Progenitor cell of endocrine pancreas (in vitro differentiated cells): Measurements from ENCODE around the gene FANCF. TPM values are rescaled to one million over a fixed set of nuclear protein-coding genes. Genes with fewer than 3 reads are reported as not detected.
"Not testable (repeated sequence)": the region's sequence is repeated elsewhere in the genome, so short reads cannot be mapped to it uniquely, and the experiment has no call there.

Source experiments
- DNase-seq: peaks from one replicate; pipeline ENCODE4 v3.0.0; 2021; ENCODE audit warnings: low spot score; ENCODE audit not compliant: unreplicated experiment
- H3K27ac Mint-ChIP-seq: 2 replicates; pipeline ENCODE4 v1.8.0; 2021; ENCODE audit warnings: mild to moderate bottlenecking, moderate library complexity, mixed read lengths
- H3K27me3 Mint-ChIP-seq: 2 replicates; pipeline ENCODE4 v1.8.0; 2021; ENCODE audit warnings: mixed read lengths
- H3K36me3 Mint-ChIP-seq: 2 replicates; pipeline ENCODE4 v1.8.0; 2022; ENCODE audit warnings: mixed read lengths; ENCODE audit not compliant: insufficient read depth
- H3K4me1 Mint-ChIP-seq: 2 replicates; pipeline ENCODE4 v1.8.0; 2021; ENCODE audit warnings: low read depth, mixed read lengths
- H3K4me3 Mint-ChIP-seq: 2 replicates; pipeline ENCODE4 v1.8.0; 2021; ENCODE audit warnings: low read depth, mild to moderate bottlenecking, moderate library complexity, mixed read lengths
- H3K9me3 Mint-ChIP-seq: 2 replicates; pipeline ENCODE4 v1.8.0; 2021; ENCODE audit warnings: low read depth, mixed read lengths
- total RNA-seq: library from RNA; stranded (reverse); gene quantifications from 2 replicates; pipeline ENCODE4 v1.2.1, GENCODE V29; 2021
- TF ChIP-seq, protein P1 (sequence below): fragments of 200-600 bp; sonication (generic); IDR thresholded peaks from one replicate; pipeline ENCODE4 v1.5.0; 2021; ENCODE audit warnings: antibody characterized with exemption, mild to moderate bottlenecking; ENCODE audit not compliant: unreplicated experiment

FANCF gene
- total RNA-seq, 1 donor from 2014 or later, result 30.2 TPM

DNA sequence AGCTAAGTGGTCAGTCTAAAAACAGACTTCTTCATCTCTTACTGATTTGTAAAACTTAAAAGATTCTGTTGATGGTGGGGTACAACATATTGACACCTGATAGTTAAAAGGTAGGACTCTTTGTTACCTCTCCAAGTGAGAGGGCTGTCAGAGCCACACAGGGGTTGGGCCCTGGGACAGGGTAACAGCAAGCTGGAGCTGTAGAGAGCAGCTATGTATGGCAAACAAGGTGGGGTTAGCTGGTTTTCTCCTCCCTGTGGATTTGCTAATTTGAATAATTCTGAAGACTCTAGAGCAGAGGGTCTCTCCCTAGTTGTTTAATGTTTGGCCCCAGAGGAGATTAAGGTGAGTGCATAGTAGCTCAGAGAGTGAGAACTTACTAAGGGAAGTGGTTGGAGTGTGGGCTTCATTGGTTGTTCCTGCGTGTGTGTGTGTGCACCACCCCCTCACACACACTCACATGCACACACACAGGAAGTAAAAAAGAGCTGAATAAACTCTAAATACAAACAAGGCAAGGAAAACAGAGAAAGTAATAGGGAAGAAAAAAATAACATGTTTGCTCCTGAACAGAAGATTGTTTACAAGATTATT is 31.6 kb upstream of the FANCF start:
- peaks cover 3% of the 10 kb centered on the region for H3K9me3 Mint-ChIP-seq
- TF ChIP-seq, protein P1, sequence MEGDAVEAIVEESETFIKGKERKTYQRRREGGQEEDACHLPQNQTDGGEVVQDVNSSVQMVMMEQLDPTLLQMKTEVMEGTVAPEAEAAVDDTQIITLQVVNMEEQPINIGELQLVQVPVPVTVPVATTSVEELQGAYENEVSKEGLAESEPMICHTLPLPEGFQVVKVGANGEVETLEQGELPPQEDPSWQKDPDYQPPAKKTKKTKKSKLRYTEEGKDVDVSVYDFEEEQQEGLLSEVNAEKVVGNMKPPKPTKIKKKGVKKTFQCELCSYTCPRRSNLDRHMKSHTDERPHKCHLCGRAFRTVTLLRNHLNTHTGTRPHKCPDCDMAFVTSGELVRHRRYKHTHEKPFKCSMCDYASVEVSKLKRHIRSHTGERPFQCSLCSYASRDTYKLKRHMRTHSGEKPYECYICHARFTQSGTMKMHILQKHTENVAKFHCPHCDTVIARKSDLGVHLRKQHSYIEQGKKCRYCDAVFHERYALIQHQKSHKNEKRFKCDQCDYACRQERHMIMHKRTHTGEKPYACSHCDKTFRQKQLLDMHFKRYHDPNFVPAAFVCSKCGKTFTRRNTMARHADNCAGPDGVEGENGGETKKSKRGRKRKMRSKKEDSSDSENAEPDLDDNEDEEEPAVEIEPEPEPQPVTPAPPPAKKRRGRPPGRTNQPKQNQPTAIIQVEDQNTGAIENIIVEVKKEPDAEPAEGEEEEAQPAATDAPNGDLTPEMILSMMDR, result no peak
- peaks cover 10% of the 10 kb centered on the region for H3K4me1 Mint-ChIP-seq
- no peaks in the 10 kb centered on the region for H3K27me3 Mint-ChIP-seq
- H3K4me3 Mint-ChIP-seq, result no peak overlapping the region
- no peaks in the 10 kb centered on the region for H3K36me3 Mint-ChIP-seq
- no peak for DNase-seq
- peak overlapping the region; percentile 73 for H3K27ac Mint-ChIP-seq

DNA sequence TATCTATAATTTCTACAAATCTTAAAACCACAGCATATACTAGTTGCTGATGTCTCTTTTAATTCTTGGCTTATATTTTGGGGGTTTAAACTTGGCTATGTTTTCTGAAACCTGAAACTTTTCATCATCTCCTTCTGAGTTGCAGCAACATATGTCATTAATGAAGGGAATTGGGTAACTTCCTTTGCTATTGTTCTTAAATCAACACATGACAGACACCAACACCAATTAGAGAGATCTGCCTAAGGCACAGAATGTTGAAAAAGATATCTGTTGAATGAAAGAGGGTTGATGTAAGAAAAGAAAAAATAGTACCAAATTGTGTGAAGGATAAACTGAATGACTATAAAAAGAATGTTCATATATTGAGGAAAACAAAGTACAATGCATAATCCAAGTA is 30.5 kb upstream of the FANCF start:
- no peak for DNase-seq
- Mint-ChIP-seq H3K9me3 (peaks cover 8% of the 10 kb centered on the region), H3K4me1 (peaks cover 10% of the 10 kb centered on the region), H3K27ac (no peak overlapping the region), H3K4me3 (no peak overlapping the region), H3K27me3 (no peaks in the 10 kb centered on the region), H3K36me3 (peaks cover 2% of the 10 kb centered on the region)
- TF ChIP-seq, protein P1, result no peak

- Mint-ChIP-seq H3K4me3 (peak overlapping the region; percentile 64), H3K9me3 (peaks cover 11% of the 10 kb centered on the region)
- not testable (repeated sequence) for H3K27me3 Mint-ChIP-seq, H3K27ac Mint-ChIP-seq, DNase-seq, H3K36me3 Mint-ChIP-seq, H3K4me1 Mint-ChIP-seq
These were observed 26.7 kb upstream of the FANCF start for GRCh38 chr11:22652346-22652745.

- no peaks in the 10 kb centered on the region for H3K9me3 Mint-ChIP-seq
- TF ChIP-seq, protein P1, result no peak
- H3K27ac Mint-ChIP-seq, result no peak overlapping the region
- DNase-seq, result no peak
- no peaks in the 10 kb centered on the region for H3K36me3 Mint-ChIP-seq
- no peak overlapping the region for H3K4me3 Mint-ChIP-seq
- no peaks in the 10 kb centered on the region for H3K27me3 Mint-ChIP-seq
- no peaks in the 10 kb centered on the region for H3K4me1 Mint-ChIP-seq
These were observed 15.9 kb upstream of the FANCF start for GRCh38 chr11:22641559-22641958.

GRCh38 chr11:22640862-22641261 is 15.2 kb upstream of the FANCF start:
- H3K36me3 Mint-ChIP-seq, result no peaks in the 10 kb centered on the region
- H3K9me3 Mint-ChIP-seq, result no peaks in the 10 kb centered on the region
- no peak overlapping the region for H3K4me3 Mint-ChIP-seq
- H3K27ac Mint-ChIP-seq, result no peak overlapping the region
- no peaks in the 10 kb centered on the region for H3K27me3 Mint-ChIP-seq
- no peaks in the 10 kb centered on the region for H3K4me1 Mint-ChIP-seq
- TF ChIP-seq, protein P1, result no peak
- DNase-seq, result no peak

DNA sequence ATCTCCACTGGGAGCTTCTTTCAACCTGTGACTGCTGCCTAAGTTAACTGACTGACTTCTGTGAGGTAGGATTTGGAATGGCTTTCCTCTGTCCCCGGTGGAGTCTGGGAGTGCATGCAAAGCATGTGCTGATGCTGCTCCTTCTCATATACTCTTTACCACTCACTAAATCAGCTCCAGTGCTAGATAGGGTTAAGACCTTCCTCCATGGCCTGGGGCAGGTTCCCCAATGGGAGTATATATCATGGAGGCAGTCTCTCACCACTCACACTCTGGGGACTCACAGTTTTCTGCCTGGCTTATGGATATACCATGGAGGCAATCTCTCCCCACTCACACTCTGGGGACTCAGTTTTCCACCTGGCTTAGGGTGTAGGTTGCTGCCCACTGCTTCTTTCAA is 10.1 kb upstream of the FANCF start:
- Mint-ChIP-seq H3K4me3 (no peak overlapping the region), H3K27ac (peak overlapping the region; percentile 51), H3K4me1 (peaks cover 2% of the 10 kb centered on the region), H3K27me3 (no peaks in the 10 kb centered on the region), H3K9me3 (no peaks in the 10 kb centered on the region), H3K36me3 (peaks cover 3% of the 10 kb centered on the region)
- no peak for DNase-seq
- TF ChIP-seq, protein P1, result no peak
